ENCODE measurements around the gene CNOT3.

DNA sequence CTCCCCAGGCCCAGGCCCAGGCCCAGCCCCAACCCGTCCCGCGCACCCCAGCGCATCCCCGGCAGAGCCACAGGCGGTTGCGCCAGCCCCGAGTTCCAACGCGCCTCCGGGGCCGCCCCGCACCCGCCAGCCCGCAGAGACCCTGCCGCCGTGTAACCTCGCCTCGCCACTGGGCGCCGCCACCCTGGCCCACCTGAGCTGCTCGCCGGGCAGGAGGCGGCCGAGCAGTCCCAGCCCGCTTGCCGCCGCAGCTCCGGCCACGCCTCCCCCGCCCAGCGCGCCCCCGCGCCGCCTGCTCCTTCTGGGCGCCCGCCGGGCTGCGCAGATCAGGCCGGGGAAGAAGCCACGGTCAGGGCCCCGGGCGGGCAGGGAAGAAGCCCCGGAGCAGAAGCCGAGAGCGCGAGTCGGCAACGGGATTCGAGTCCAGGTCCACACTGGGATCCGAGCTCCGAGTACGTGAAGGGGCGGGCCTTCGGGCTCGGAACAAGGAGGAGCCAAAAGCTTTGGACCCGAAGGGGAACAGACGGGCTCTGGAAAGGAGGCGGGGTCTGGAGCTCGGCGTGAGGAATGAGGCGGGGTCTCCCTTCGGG, 51.7 kb downstream of the CNOT3 start, which contains the start of gene MBOAT7:
- TF ChIP-seq, protein P1, sequence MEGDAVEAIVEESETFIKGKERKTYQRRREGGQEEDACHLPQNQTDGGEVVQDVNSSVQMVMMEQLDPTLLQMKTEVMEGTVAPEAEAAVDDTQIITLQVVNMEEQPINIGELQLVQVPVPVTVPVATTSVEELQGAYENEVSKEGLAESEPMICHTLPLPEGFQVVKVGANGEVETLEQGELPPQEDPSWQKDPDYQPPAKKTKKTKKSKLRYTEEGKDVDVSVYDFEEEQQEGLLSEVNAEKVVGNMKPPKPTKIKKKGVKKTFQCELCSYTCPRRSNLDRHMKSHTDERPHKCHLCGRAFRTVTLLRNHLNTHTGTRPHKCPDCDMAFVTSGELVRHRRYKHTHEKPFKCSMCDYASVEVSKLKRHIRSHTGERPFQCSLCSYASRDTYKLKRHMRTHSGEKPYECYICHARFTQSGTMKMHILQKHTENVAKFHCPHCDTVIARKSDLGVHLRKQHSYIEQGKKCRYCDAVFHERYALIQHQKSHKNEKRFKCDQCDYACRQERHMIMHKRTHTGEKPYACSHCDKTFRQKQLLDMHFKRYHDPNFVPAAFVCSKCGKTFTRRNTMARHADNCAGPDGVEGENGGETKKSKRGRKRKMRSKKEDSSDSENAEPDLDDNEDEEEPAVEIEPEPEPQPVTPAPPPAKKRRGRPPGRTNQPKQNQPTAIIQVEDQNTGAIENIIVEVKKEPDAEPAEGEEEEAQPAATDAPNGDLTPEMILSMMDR (IDR thresholded peaks at IDR 0.05; ENCODE audit: low read depth, low read length), result no peak
- peak; percentile 39 for TF ChIP-seq POLR2A (IDR thresholded peaks at IDR 0.05; ENCODE audit: extremely low read depth, insufficient read length)
- TF ChIP-seq MAX (IDR thresholded peaks at IDR 0.05; ENCODE audit: low read depth, low read length), result no peak
- TF ChIP-seq MYC (IDR thresholded peaks at IDR 0.05; ENCODE audit: low read depth, low read length), result no peak
